Stimulated activated CD4-positive, alpha-beta T cell treated with anti-CD3 and anti-CD28 coated beads, TNF-alpha, amount 100 ng/mL, for 48 hours (primary cell): ENCODE measurements around the gene SORL1.
"Not testable (repeated sequence)": the region's sequence is repeated elsewhere in the genome, so short reads cannot be mapped to it uniquely, and the experiment has no call there.

Experiments
- DNase-seq, 3 donors: peaks; one replicate each; pipeline ENCODE4 v3.0.0-alpha.2; 2020; ENCODE audit warnings: low read depth in 3 of 3

SORL1 gene

DNA sequence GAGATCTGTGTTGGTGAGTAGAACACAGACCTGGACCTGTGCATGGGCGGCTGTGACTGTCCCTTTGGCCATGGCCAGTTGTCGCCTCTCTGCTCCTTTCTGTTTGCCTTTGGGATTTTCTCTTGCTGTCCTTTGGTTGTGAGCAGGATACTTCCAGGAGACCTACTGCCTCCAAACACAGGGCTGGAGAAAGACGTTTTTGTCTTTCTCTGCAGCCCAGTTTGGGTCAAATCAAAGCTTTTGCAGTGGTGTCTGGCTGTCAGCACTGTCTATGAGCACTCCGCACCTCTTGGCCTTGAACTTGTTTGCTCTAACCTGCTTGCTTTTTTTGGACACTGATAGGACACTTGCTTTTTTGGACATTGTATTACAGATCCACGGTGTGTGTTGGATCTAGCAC is 109.6 kb downstream of the SORL1 start:
- DNase-seq, result no peak

DNA sequence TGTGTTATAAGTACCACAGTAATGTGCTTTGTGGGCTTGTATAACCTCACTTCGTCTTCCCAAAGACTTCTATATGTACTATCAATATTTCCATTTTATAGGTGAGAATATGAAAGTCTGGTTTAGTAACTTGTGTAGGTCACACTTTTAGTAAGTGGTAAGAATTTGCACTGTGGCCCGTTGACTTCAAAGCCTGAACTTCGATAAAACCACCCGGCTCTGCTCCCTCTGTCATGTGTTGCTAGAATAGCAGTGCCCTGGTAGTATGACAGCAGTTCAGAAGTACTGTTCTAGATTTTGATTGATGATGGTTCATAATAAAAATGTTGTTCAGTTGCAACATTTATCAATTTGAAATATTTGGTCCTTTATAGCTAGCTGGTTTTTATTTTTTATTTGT is 110.9 kb downstream of the SORL1 start:
- DNase-seq, result peak in 1 of 3 donors; percentile 22

DNA sequence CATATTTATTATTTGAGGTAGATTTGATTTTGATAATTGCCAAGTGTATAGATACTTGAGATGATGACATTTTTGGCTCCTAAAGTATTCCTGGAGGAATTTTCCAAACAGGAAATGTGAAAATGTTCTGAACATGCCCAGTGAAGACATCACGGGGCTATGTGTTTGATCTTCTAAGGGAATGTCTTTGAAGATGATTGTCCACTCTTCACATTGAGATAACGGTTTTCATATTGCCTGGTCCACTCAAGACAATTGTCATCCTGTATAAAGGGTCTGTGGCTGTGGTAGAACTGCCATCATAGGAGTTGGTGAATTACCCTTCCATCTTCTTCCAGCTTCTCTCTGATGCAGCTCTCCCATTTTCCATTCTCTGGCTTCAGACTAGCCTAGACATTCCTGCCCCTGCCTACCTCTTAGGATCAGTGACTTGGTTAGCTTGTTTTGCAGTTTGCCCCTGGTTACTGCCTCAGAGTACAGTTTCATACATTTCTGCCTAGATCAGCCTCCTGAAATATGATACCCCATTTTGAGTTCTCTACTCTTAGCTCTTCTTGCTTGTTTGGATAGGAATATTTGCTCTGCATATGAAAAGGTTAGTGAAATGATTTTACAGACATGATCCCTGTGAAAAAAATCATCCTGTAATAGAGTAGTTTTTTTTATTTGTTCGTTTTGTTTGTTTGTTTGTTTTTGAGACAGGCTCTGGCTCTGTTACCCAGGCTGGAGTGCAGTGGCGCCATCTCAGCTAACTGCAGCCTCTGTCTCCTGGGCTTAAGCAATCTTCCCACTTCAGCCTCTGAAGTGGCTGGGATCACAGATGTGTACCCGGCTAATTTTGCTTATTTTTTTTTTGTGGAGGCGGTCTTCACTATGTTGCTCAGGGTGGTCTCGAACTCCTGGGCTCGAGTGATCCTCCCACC is 112.0 kb downstream of the SORL1 start:
- DNase-seq, result no peak

DNA sequence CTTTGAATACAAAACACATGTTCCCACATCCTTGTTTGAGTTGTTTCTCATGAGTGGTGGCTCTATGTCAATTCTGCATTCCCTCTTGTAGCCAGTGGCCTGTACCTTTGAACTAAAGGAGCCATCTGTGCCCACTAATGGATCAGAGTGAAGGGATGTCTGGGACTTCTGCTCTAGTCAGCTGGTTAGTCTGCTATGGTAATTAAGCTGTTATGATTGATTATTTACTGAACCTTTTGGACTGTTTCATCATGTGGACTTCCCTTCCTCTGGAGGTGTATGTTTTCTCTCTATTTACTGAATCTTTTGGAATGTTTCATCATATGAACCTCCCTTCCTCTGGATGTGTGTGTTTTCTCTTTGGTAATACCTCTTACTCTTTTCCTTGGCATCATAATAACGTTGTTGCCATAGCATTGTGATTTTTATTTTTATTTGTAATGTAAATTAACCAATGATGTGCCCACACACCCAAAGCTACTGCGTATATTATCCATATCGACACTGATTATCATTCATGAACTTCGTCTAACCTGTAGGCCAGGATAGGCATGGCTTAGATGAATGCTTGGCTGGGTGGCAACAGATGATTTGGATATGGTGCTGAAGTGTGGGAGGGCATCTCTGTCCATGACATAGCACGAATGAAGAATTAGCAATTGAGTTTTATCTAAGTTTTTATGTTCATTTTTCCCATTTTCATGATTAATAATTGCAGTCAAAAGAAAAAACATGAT is 113.0 kb downstream of the SORL1 start:
- DNase-seq, result no peak

DNA sequence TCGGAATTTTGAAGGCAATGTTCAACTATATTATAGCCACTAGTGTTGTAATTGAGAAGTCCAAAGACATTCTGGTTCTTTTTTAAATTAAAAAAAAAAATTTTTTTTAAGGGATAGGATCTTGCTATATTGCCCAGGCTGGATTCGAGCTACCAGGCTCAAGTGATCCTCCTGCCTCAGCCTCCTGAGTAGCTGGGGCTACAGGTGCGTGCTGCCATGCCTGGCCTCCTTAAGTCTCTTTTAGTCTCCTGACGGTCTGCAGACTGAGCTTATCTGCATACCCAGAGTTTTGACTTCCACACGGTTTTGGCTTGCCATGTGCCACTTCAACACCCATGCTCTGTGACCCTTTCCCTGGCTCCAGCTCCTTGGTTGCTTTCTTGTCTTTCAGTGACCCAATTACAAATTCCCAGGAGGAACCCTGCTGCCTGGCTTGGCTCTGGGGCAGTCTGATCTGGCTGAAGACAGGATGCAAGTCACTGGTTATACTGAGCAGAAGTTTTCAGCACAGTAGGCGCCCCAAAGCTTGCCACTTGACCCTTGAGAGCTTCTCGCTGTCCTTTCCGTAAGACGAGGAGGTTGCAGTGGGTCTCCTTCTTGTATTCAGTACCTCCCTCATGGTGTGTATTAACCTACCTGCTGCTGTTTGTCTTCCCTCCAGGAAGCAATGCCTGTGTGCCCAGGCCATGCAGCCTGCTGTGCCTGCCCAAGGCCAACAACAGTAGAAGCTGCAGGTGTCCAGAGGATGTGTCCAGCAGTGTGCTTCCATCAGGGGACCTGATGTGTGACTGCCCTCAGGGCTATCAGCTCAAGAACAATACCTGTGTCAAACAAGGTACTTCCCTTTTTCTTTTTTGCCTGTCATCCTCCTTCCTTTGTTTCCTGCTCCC is 114.4 kb downstream of the SORL1 start:
- no peak for DNase-seq

DNA sequence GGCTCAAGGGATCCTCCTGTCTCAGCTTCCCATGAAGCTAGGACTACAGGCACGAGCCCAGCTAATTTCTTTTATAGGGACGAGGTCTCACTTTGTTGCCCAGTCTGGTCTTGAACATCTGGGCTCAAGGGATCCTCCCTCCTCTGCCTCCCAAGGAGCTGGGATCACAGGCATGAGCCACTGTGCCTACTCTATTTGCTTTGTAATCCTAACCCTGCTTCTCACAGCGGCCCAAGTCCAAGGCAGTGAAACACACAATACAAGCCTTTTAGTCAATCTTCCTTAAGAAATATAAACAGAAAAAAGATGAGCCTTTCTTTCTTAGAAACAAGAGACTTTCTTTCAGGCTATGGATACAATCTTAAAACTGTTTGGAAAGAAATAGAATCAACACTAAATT is 115.9 kb downstream of the SORL1 start:
- DNase-seq, result no peak

DNA sequence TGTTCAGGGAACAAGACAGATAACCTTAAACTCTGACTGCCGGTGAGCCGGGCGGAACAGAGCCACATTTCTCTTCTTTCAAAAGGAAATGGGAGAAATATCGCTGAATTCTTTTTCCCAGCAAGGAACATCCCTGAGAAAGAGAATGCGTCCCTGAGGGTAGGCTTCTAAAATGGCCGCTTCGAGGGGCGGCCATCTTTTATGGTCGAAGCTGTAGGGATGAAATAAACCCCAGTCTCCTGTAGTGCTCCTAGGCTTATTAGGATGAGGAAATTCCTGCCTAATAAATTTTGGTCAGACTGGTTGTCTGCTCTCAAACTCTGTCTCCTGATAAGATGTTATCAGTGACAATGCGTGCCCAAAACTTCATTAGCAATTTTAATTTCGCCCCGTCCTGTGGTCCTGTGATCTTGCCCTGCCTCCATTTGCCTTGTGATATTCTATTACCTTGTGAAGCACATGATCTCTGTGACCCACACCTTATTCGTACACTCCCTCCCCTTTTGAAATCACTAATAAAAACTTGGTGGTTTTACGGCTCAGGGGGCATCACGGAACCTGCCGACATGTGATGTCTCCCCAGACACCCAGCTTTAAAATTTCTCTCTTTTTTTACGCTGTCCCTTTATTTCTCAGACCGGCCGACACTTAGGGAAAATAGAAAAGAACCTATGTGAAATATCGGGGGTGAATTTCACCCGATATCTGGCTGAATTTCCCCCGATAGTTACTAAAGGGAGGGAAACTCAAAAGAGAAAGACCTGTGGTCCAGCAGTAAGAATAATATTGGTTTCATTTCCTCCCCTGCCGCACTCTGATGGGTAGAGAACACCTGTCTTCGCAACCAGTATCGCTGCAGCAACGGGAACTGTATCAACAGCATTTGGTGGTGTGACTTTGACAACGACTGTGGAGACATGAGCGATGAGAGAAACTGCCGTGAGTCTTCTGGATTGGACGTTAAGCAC is 117.5 kb downstream of the SORL1 start:
- DNase-seq, result not testable (repeated sequence)

DNA sequence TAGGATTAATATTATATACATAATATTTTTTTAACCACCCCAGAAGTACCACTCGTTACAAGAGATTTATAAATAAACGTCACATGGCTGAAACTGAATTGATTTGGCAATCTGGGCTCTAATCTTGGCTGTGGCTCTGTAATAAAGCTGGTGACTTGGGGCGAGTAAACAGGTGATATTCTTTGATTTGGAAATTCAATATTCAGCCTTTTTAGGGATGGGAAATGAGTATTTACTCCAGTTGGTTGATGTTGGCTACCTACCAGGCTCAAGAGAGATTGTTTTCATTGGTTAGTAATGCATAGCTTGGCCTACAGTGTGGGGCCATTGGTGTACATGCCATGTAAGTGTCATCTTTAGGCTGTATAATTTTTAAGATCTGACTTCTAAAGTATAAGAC is 118.3 kb downstream of the SORL1 start:
- DNase-seq, result no peak

DNA sequence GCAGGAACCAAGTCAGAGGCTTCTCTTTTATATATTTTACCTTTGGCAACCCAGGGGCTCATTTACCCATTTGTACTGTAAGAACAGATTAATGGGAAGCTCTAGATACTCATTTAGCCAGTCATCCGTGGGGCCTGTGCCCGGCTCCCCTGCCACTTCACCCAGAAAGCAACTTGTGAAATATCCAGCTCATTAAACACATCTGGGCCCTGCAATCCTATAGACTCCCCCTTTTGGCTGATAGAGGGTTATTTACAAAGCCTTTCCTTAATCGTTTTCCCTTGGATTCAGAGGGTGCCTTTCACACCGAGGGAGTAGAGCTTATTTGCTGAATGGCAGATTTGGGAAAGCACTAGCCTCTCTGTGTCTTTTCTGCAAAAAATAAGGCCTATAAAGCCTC is 119.4 kb downstream of the SORL1 start:
- no peak for DNase-seq

DNA sequence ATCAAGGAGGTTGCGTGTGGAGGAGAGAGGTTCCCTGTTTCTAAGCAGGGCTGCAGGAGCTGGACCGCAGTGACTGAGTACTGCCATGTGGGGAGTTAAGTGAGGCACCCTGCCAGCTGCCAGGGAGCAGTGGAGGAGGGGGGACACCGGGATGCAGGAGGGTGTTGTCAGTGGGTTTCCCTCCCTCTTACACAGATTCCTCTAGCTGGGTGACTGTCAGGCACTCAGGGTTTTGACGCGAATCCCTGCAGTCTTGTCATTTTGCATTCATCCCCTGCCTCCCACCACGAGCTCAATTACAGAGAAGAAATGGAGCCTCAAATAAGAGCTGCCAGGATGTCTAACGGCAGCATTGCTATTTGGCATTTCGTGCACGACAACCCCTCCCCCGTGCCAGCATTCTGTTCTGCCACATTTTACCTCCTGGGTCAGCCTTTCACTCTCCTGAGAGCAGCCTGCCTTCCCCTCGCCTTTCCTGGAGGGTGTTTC is 120.5 kb downstream of the SORL1 start:
- DNase-seq, result no peak

DNA sequence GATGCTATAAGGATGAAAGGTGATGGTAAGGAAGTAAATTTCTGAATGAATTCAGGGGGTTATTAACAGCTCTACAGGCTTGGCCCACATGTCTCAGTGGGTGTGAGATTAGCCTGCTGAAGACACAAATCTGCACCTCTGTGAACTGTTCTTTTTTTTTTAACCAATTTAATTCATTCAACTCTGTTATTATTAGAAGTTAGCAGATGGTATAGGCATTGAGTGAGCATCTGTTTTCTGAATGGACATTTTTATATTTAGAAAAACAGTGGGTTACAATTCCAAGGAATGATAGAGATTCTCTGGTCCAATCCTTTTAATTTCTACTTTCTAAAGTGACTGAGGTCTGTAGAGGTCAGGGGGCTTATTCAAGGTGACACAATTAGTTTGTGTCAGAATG is 122.7 kb downstream of the SORL1 start:
- no peak for DNase-seq

DNA sequence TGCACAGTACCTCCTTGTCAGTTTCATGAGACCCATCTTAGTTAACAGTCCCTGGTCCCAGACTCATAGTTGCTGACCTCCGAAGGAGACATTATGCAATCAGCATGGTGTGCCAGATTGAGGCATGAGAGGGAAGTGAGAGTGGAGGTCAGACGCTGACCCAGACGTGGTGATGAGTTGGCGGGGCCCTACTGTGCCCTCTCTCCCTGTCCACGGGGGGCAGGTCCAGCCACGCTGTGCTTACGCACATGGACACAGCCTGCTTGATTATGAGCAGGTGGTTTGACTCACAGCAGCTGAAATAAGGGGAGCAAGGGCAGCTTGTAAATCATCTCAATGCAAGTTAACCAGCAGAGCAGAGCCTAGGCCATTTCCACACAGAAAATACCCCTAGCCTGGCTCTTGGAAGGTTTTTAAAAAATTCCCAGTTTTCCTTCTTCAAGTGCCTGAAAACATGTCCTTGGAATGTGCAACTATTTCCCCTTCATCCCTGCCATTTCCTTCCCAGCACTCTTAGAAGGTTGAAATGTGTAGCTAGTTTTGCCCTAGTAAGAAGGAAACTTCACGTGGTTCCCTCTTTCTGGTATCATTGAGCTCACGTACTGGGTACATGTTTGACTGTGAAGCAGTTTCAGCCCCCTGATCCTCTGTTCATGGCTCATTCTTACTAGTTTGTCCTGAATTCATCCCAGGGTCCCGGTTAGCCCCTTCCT is 123.3 kb downstream of the SORL1 start:
- no peak for DNase-seq

DNA sequence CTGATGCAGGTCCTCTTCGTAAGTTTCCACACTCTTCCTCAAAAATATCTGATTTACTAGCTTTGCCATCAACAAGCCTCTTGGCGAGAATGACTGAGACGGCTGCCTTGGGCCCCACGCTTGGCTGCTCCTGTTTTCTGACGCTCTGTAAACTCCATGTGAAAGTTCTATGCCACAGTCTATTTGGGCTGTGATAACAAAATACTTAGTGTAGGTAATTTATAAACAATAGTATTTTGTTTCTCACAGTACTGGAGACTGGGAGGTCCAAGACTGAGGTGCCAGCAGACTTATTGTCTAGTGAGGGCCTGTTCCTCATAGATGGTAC is 123.8 kb downstream of the SORL1 start:
- no peak for DNase-seq

DNA sequence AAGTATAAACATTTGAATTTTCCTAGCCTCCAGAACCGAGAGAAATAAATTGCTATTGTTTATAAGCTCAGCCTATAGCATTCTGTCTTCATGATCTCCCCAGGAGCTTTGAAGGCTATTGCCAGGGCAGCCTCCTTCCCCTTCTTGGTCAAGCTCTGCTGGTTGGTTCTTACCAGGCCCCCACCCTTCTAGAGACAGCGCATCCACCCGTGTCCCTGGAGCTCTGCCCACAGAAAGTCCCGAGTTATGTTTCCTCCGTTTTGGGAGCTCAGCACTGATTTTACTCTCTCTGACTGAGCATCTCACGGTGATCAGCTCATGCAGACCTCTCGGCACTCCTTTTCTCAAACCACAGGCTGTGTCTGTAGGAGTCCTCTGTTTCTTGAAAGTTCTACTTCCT is 124.4 kb downstream of the SORL1 start:
- DNase-seq, result no peak

DNA sequence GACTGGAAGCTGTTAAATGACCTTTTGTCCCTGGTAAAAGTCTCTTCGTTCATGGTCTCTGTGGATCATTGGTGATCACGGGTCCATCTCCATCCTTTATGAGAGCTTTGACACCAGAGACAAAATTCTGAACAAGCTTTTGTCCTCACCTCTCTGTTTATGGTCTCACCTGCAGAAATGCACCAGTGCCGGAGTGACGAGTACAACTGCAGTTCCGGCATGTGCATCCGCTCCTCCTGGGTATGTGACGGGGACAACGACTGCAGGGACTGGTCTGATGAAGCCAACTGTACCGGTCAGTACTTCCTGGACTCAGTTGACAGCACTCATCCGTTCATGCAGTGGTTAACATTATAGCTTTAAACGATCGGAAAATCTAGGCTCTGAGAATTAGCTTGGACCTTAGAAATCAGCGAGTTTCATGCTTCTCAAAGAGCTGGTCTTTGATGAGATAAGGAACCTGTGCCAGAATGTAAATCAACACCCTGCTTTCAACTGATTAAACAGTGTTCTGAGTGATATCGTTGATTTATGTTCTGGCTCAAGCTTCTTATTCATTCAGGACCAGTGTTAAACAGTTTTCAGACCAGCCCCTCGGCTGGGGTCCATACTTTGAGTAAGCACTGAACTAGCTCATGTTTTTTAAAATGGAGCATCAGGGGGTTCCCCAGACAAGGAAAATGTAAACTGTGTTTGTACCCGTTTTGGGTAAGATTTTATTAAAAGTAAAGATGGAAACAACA is 125.2 kb downstream of the SORL1 start:
- DNase-seq, result no peak

DNA sequence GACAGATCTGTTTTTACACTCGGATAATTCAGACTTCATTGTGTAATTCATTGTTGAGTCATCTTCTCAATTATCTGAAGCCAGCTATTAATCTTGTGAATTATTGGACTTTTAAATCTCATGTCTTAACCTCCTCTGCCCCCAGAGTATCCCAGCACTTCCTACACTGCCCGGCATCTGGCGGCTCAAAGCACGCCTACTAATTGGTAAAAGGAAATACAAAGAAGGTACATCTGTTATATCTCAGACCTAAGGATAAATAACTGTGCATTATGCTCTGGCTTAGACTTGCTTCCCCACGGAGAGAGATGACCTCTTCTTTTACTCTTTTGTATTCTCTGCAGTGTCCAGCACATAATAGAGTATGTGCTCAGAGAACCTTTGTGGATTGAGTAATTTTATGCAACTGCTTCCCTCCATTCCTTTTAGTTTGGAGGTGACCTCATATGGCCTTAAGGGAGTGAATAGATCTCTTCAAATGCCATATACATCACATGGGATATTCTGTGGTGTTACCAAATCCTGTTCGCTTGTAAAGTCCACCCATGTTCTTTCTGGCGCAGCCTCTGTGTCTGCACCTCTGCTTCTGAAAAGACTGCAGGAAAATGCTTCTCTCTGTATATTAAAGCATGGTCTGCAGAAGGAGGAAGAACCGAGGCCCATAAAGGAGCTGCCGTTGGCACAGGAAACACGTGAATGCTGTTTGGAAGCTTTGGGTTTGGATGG is 126.3 kb downstream of the SORL1 start:
- DNase-seq, result no peak

DNA sequence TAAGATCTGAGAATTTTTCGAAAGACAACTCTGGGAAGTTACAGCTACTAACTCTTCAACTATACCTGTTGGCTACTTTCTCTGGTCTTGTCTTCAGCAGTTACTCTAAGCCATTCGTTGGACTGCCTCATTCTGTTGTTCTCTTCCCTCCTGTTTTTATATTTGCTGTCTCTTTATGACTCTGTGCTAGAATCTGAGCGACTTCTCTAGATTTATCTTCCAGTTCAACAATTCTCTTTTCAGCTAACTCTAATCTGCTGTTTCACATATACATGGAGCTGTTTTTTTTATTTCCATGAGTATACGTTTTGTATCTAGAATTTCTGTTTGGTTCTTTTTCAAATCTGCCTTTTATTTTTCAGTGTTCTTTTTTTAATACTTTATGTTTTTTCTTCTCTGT is 128.0 kb downstream of the SORL1 start:
- no peak for DNase-seq

DNA sequence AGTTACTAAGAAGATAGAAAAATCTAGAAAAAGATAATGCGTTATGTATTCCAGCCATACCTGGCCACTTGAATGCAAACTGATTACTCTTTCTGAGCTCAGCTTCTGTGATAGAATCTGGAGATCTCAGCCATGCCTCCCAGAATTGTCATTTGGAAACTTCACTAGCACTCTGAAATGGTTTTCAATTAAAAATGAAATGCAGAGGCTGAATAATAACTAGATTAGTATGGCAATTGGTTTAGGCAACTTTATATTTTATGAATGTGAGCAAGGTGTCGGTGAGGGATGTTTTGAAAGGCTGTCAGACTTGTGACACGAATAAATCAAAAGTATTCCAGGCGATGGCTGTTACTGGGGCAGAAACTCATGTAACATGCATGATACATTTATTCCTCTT is 129.5 kb downstream of the SORL1 start:
- DNase-seq, result no peak

DNA sequence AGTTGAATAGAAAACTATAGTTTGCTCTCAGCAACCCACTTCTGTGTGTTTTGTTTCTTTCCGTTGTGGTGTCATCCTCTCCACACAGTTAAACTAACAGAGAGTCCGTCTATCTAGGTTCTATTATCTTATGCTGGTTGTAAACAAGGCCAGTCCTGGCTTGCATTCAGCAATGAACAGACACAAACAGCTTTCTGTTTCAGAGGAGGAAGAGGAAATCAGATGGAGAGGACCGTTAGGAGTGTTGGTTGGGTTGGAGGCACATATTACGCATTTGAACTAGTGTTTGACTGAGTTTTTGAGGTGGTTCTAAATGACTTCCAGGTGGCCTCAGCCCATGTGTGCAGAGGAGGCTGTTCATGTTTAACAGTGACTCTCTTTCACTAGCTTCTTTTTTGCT is 130.2 kb downstream of the SORL1 start:
- DNase-seq, result no peak
